Neural crest cell (in vitro differentiated cells): ENCODE results near the gene GUCY1B1. TPM values are rescaled to one million over a fixed set of nuclear protein-coding genes. Genes with fewer than 3 reads are reported as not detected.

Experiments used
- DNase-seq: peaks from one replicate; pipeline ENCODE4 v3.0.0; 2021; ENCODE audit warnings: low read depth, mixed read lengths, low spot score
- H3K27ac Mint-ChIP-seq: one replicate; pipeline ENCODE4 v1.8.0; 2021; ENCODE audit warnings: mild to moderate bottlenecking, mixed read lengths; ENCODE audit not compliant: unreplicated experiment
- H3K27me3 Mint-ChIP-seq: 2 replicates; pipeline ENCODE4 v1.8.0; 2021; ENCODE audit warnings: low read depth, mild to moderate bottlenecking, mixed read lengths
- H3K36me3 Mint-ChIP-seq: 2 replicates; pipeline ENCODE4 v1.8.0; 2021; ENCODE audit warnings: low read depth, mild to moderate bottlenecking, mixed read lengths
- H3K4me1 Mint-ChIP-seq: 2 replicates; pipeline ENCODE4 v1.8.0; 2021; ENCODE audit warnings: mixed read lengths
- H3K4me3 Mint-ChIP-seq: one replicate; pipeline ENCODE4 v1.8.0; 2021; ENCODE audit warnings: mild to moderate bottlenecking, mixed read lengths
- H3K9me3 Mint-ChIP-seq: 2 replicates; pipeline ENCODE4 v1.8.0; 2021; ENCODE audit warnings: mixed read lengths
- total RNA-seq: library from RNA; stranded (reverse); gene quantifications from 2 replicates; pipeline ENCODE4 v1.2.1, GENCODE V29; 2021
- TF ChIP-seq, protein P1 (sequence below): fragments of 200-600 bp; sonication (generic); conservative IDR thresholded peaks from 2 replicates; pipeline ENCODE4 v1.5.0; 2021; ENCODE audit warnings: antibody characterized with exemption, mild to moderate bottlenecking

GUCY1B1 gene
- total RNA-seq, 1 donor from 2014 or later: 6.1 TPM

DNA sequence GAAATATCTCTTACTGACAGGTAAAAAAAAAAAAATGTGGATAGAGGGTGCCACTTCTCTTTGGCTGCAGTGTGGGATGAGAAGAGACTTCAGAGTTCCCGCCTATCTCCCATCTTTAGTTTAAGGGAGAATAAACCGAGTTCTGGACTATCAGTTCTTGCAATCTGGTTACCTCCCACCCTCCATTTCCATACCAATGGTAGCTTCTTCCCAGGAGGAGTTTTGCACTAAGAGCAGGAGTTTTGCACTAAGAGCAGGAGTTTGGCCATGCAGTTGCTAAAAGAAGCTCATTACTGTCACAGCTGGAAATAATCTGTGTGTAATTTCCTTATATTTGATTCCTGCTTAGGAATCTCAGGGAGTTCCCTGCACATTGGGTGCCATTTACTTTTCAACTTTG is 10.8 kb upstream of the GUCY1B1 start:
- no peaks in the 10 kb centered on the region for H3K4me1 Mint-ChIP-seq
- H3K27ac Mint-ChIP-seq: no peak overlapping the region
- no peaks in the 10 kb centered on the region for H3K27me3 Mint-ChIP-seq
- H3K4me3 Mint-ChIP-seq: no peak overlapping the region
- H3K36me3 Mint-ChIP-seq: no peaks in the 10 kb centered on the region
- TF ChIP-seq, protein P1, sequence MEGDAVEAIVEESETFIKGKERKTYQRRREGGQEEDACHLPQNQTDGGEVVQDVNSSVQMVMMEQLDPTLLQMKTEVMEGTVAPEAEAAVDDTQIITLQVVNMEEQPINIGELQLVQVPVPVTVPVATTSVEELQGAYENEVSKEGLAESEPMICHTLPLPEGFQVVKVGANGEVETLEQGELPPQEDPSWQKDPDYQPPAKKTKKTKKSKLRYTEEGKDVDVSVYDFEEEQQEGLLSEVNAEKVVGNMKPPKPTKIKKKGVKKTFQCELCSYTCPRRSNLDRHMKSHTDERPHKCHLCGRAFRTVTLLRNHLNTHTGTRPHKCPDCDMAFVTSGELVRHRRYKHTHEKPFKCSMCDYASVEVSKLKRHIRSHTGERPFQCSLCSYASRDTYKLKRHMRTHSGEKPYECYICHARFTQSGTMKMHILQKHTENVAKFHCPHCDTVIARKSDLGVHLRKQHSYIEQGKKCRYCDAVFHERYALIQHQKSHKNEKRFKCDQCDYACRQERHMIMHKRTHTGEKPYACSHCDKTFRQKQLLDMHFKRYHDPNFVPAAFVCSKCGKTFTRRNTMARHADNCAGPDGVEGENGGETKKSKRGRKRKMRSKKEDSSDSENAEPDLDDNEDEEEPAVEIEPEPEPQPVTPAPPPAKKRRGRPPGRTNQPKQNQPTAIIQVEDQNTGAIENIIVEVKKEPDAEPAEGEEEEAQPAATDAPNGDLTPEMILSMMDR: no peak
- no peak for DNase-seq
- peaks cover 2% of the 10 kb centered on the region for H3K9me3 Mint-ChIP-seq

DNA sequence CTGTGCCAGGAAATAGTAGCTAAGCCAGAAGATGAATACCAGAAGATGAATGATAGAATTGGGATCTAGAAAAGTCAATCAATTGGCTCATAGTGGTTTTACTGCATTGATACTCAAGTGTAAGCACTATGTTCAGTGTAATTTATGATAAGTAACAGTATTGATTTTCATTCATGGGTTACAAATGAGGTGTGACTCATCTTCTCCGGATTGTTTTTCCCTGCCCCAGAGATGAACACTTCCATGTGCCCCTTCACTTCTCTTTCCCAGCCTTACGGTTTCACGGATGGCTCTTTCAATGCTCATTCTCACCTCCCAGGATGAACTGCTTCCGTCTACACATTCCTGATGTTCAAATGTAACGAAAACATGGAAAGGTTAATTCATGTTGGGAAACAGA is 9.8 kb upstream of the GUCY1B1 start:
- TF ChIP-seq, protein P1: no peak
- no peak for DNase-seq
- H3K9me3 Mint-ChIP-seq: no peaks in the 10 kb centered on the region
- no peaks in the 10 kb centered on the region for H3K27me3 Mint-ChIP-seq
- no peak overlapping the region for H3K4me3 Mint-ChIP-seq
- no peaks in the 10 kb centered on the region for H3K4me1 Mint-ChIP-seq
- H3K36me3 Mint-ChIP-seq: no peaks in the 10 kb centered on the region
- no peak overlapping the region for H3K27ac Mint-ChIP-seq

DNA sequence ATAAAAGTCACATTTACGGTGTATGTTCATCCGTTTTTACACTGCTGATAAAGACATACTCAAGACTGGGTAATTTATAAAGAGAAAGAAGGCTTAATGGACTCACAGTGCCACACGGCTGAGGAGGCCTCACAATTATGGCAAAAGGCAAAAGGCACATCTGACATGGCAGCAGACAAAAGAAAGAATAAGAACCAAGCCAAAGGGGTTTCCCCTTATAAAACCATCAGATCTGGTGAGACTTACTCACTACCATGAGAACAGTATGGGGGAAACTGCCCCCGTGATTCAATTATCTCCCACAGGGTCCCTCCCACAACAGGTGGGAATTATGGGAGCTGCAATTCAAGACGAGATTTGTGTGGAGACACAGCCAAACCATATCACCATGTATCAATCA is 7.3 kb upstream of the GUCY1B1 start:
- TF ChIP-seq, protein P1: no peak
- Mint-ChIP-seq H3K9me3 (no peaks in the 10 kb centered on the region), H3K27ac (no peak overlapping the region), H3K36me3 (no peaks in the 10 kb centered on the region), H3K4me1 (no peaks in the 10 kb centered on the region), H3K27me3 (no peaks in the 10 kb centered on the region), H3K4me3 (no peak overlapping the region)
- no peak for DNase-seq

DNA sequence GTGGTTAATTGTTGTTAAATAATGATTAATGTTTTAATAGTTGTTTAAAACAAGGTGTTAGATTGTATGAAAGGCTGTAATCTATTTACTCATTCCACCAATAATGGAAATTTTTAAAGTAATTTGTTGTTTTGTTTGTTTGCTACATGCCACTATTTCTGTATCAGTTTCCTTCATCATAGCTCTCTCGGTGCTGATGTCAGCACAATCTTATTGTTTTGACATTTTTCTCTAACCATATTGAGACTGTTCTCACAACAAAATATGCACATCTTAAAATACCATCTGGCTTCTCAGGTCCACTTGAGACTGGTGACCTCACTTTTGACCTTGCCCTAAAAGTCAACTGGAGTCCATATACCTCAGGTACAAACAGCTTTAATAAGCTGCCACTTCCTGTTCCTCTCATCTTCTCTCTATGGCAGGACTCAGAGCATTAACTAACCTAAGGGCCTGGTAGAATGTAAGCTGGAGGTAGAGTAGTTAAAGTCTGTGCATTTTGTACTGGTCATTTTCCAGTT is 1.0 kb upstream of the GUCY1B1 start:
- DNase-seq: no peak
- Mint-ChIP-seq H3K27me3 (peaks cover 5% of the 10 kb centered on the region), H3K36me3 (no peaks in the 10 kb centered on the region), H3K4me3 (peak overlapping the region; percentile 73), H3K4me1 (peaks cover 11% of the 10 kb centered on the region), H3K9me3 (no peaks in the 10 kb centered on the region), H3K27ac (no peak overlapping the region)
- TF ChIP-seq, protein P1: no peak

DNA sequence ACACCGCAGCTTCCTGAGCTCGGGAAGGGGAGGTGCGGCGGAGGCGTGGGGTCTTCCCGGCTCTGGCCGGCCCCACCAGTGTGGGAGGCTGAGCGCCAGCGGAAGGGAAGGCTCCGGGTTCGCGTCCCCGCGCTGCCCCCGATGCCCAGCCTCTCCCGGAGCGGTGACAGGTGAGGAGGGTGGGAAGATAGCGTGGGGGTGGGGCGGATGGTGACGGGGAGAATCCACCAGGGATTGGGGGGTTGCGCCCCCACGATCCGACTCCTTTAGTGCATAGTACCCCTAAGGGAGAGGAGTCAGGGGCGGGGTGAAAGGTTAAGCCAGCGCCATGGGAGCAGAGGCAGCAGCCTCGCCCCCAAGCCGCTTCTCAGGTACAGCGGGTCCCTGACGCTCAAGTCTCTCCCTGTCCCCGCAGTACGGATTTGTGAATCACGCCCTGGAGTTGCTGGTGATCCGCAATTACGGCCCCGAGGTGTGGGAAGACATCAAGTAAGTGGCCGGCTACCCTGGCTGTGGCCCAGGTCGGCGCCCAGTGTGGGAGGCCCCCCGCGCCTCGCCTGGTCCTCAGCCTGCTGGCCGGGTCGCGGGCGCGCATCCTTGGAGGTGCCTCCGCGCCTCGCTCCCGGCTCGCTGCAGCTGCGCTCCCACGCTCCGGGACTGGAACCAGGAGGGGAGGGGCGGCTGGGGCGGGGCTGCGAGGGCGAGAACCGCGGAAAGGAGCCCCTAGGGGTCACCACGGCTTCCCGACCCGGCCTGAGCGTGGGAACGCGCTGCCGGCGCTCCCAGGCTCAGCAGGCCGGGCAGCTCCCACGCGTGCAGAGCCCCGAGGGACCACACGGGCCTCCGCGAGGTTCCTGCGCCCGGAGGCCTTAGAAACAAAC is 791 bp downstream of the GUCY1B1 start:
- Mint-ChIP-seq H3K36me3 (no peaks in the 10 kb centered on the region), H3K27ac (no peak overlapping the region), H3K4me3 (peak overlapping the region; percentile 82), H3K9me3 (no peaks in the 10 kb centered on the region), H3K27me3 (peaks cover 5% of the 10 kb centered on the region), H3K4me1 (peaks cover 11% of the 10 kb centered on the region)
- TF ChIP-seq, protein P1: peak; percentile 33
- peak; percentile 50 for DNase-seq
